ENCODE measurements around the gene CA9.

Gene CA9

GRCh38 chr9:35679766-35680330, 6.1 kb downstream of the CA9 start:
- DNase-seq: no peak

- no peak for DNase-seq
Measured at GRCh38 chr9:35680331-35681105, 6.8 kb downstream of the CA9 start.

GRCh38 chr9:35681341-35682002, 7.7 kb downstream of the CA9 start:
- no peak for DNase-seq

- DNase-seq: no peak
Measured at GRCh38 chr9:35682051-35682450, 8.3 kb downstream of the CA9 start.

GRCh38 chr9:35682520-35683315, 9.0 kb downstream of the CA9 start:
- DNase-seq: no peak

- no peak for DNase-seq
Measured at GRCh38 chr9:35683323-35683722, 9.6 kb downstream of the CA9 start.

- DNase-seq: no peak
Measured at GRCh38 chr9:35684921-35685320, 11.2 kb downstream of the CA9 start.

- no peak for DNase-seq
Measured at GRCh38 chr9:35685506-35685905, 11.8 kb downstream of the CA9 start.

GRCh38 chr9:35686222-35687203, 12.8 kb downstream of the CA9 start:
- DNase-seq: no peak

- DNase-seq: no peak
Measured at GRCh38 chr9:35687306-35687705, 13.6 kb downstream of the CA9 start.

GRCh38 chr9:35687972-35688557, 14.3 kb downstream of the CA9 start:
- DNase-seq: no peak

- no peak for DNase-seq
Measured at GRCh38 chr9:35688558-35689541, 15.1 kb downstream of the CA9 start.

GRCh38 chr9:35689542-35690293, 16.0 kb downstream of the CA9 start, which contains the start of gene TPM2:
TPM2 (minus strand) TSS chr9:35689925; CDS start chr9:35689817, 108 bp downstream.
- DNase-seq: no peak

- no peak for DNase-seq
Measured at GRCh38 chr9:35690294-35690613, 16.5 kb downstream of the CA9 start.

- DNase-seq: peak; percentile 35
Measured at GRCh38 chr9:35690614-35691333, 17.0 kb downstream of the CA9 start.

- DNase-seq: no peak
Measured at GRCh38 chr9:35691334-35691650, 17.6 kb downstream of the CA9 start.

GRCh38 chr9:35691757-35692301, 18.1 kb downstream of the CA9 start:
- DNase-seq: no peak

GRCh38 chr9:35695943-35696401, 22.2 kb downstream of the CA9 start:
- no peak for DNase-seq

Measured in T1000 (cell line).